H1 (cell line): ENCODE results near the gene XPO5. TPM values are rescaled to one million over a fixed set of nuclear protein-coding genes. Genes with fewer than 3 reads are reported as not detected.

Experiments
- CTCF ChIA-PET: fragments of 300-600 bp; sonication (Branson Sonifier 250); formaldehyde crosslinking; loops from one replicate; lab custom pipeline; 2021; ENCODE audit not compliant: partially characterized antibody; lab: Charles Lee
- POLR2A ChIA-PET: fragments of 300-600 bp; sonication (Branson Sonifier 250); formaldehyde crosslinking; loops from one replicate; lab custom pipeline; 2021; ENCODE audit warnings: inconsistent platforms; ENCODE audit not compliant: partially characterized antibody; lab: Charles Lee
- DNase-seq, 2 experiments: peaks; one replicate each; pipeline versions ENCODE4 v3.0.0 to v3.0.0-alpha.2; 2010 to 2022; ENCODE audit warnings: low spot score in 2 of 2, low read depth in 1 of 2, mixed read lengths in 1 of 2
- FAIRE-seq: peaks from 2 replicates; lab custom pipeline; 2011; peaks lifted over from hg19 to GRCh38; lab: Jason Lieb, UNC
- H2AFZ ChIP-seq: 2 replicates; pipeline ENCODE4 v1.8.1; 2012; ENCODE audit warnings: low read length, inconsistent platforms
- H2AK5ac ChIP-seq: 2 replicates; pipeline ENCODE4 v1.6.1; 2013; ENCODE audit warnings: low read depth, low read length
- H2BK120ac ChIP-seq: replicated peaks from 2 replicates; pipeline ENCODE3; 2013; ENCODE audit warnings: low read depth, low read length, inconsistent platforms
- H2BK12ac ChIP-seq: 2 replicates; pipeline ENCODE4 v1.6.1; 2013; ENCODE audit warnings: low read depth, low read length
- H2BK15ac ChIP-seq: 2 replicates; pipeline ENCODE4 v1.6.1; 2013; ENCODE audit warnings: low read length
- H2BK20ac ChIP-seq: 2 replicates; pipeline ENCODE4 v1.6.1; 2013; ENCODE audit warnings: low read length
- H2BK5ac ChIP-seq: 2 replicates; pipeline ENCODE4 v1.6.1; 2013; ENCODE audit warnings: low read depth, low read length
- H3K14ac ChIP-seq: 2 replicates; pipeline ENCODE4 v1.6.1; 2013; ENCODE audit warnings: inconsistent platforms; ENCODE audit not compliant: insufficient read length
- H3K18ac ChIP-seq: 2 replicates; pipeline ENCODE4 v1.6.1; 2013; ENCODE audit warnings: low read length; ENCODE audit errors: extremely low read depth
- H3K23ac ChIP-seq: 2 replicates; pipeline ENCODE4 v1.6.1; 2013; ENCODE audit warnings: inconsistent platforms; ENCODE audit not compliant: insufficient read length
- H3K23me2 ChIP-seq: 2 replicates; pipeline ENCODE4 v1.6.1; 2013; ENCODE audit warnings: low read depth, low read length
- H3K27ac ChIP-seq: 2 replicates; pipeline ENCODE4 v1.6.1; 2011; ENCODE audit warnings: low read depth, low read length, inconsistent platforms
- H3K27me3 ChIP-seq, 4 experiments: replicated peaks in 1 of 4; 1 replicate in 1 of 4; 2 replicates in 3 of 4; pipeline versions ENCODE4 v1.6.1 to v1.8.1; 2011 to 2013; ENCODE audit warnings: low read length in 3 of 4, mild to moderate bottlenecking in 3 of 4, inconsistent platforms in 2 of 4, mixed read lengths in 2 of 4, moderate library complexity in 1 of 4; ENCODE audit not compliant: control insufficient read depth in 3 of 4, insufficient read depth in 3 of 4; ENCODE audit errors: extremely low read depth in 1 of 4
- H3K36me3 ChIP-seq, 4 experiments: 2 replicates each; pipeline versions ENCODE4 v1.6.1 to v1.8.1; 2011 to 2013; ENCODE audit warnings: mild to moderate bottlenecking in 4 of 4, low read length in 3 of 4, moderate library complexity in 2 of 4, control low read depth in 1 of 4, inconsistent platforms in 1 of 4; ENCODE audit not compliant: insufficient read depth in 4 of 4, control insufficient read depth in 2 of 4
- H3K4ac ChIP-seq: replicated peaks from 2 replicates; pipeline ENCODE3; 2013; ENCODE audit warnings: low read length, low read depth, mixed read lengths, inconsistent platforms; ENCODE audit not compliant: insufficient read length
- H3K4me1 ChIP-seq, 4 experiments: replicated peaks in 1 of 4; 1 replicate in 1 of 4; 2 replicates in 3 of 4; pipeline versions ENCODE4 v1.6.1 to v1.8.1; 2011 to 2013; ENCODE audit warnings: low read length in 3 of 4, inconsistent platforms in 2 of 4, mixed read lengths in 1 of 4; ENCODE audit not compliant: insufficient read depth in 4 of 4, control insufficient read depth in 3 of 4
- H3K4me2 ChIP-seq, 2 experiments: 2 replicates each; pipeline versions ENCODE4 v1.6.1 to v1.8.1; 2011 to 2013; ENCODE audit warnings: low read depth in 2 of 2, low read length in 2 of 2, control low read depth in 1 of 2, inconsistent platforms in 1 of 2, mild to moderate bottlenecking in 1 of 2; ENCODE audit not compliant: insufficient read depth in 1 of 2
- H3K4me3 ChIP-seq, 4 experiments: fragments of 200-600, 300-600 bp in 1 of 4; sonication (generic), shearing (Covaris generic), sonication (Bioruptor Twin) in 1 of 4; 2 replicates each; pipeline versions ENCODE4 v1.5.1 to v1.8.1; 2011 to 2016; ENCODE audit warnings: low read length in 4 of 4, low read depth in 3 of 4, control low read depth in 2 of 4, inconsistent platforms in 2 of 4, mild to moderate bottlenecking in 2 of 4, mixed read lengths in 1 of 4, moderate library complexity in 1 of 4; ENCODE audit not compliant: insufficient read depth in 2 of 4; ENCODE audit errors: extremely low read depth in 1 of 4
- H3K56ac ChIP-seq: replicated peaks from 2 replicates; pipeline ENCODE3; 2013; ENCODE audit warnings: low read depth, mild to moderate bottlenecking, mixed read lengths, low read length, inconsistent platforms; ENCODE audit not compliant: insufficient read length
- H3K79me1 ChIP-seq: 2 replicates; pipeline ENCODE4 v1.6.1; 2013; ENCODE audit warnings: low read depth, low read length, control low read depth
- H3K79me2 ChIP-seq, 2 experiments: 2 replicates each; pipeline versions ENCODE4 v1.6.1 to v1.8.1; 2012 to 2013; ENCODE audit warnings: low read length in 2 of 2, mild to moderate bottlenecking in 2 of 2, inconsistent platforms in 1 of 2; ENCODE audit not compliant: insufficient read depth in 2 of 2, control insufficient read depth in 1 of 2
- H3K9ac ChIP-seq, 4 experiments: replicated peaks in 1 of 4; 1 replicate in 1 of 4; 2 replicates in 3 of 4; pipeline versions ENCODE4 v1.6.1 to v1.8.1; 2011 to 2013; ENCODE audit warnings: low read depth in 3 of 4, low read length in 3 of 4, control low read depth in 2 of 4, mild to moderate bottlenecking in 2 of 4, moderate library complexity in 2 of 4, inconsistent platforms in 1 of 4; ENCODE audit errors: extremely low read depth in 1 of 4
- H3K9me3 ChIP-seq, 2 experiments: 2 replicates each; pipeline versions ENCODE4 v1.6.1 to v1.8.1; 2012 to 2013; ENCODE audit warnings: mild to moderate bottlenecking in 2 of 2, moderate library complexity in 2 of 2, control low read depth in 1 of 2, inconsistent platforms in 1 of 2, low read depth in 1 of 2, low read length in 1 of 2, mixed read lengths in 1 of 2; ENCODE audit not compliant: insufficient read depth in 2 of 2
- H4K20me1 ChIP-seq, 2 experiments: replicated peaks in 1 of 2; 2 replicates each; pipeline versions ENCODE3 to v1.8.1; 2011 to 2013; ENCODE audit warnings: inconsistent platforms in 2 of 2, low read length in 2 of 2, mild to moderate bottlenecking in 1 of 2; ENCODE audit not compliant: insufficient read depth in 2 of 2, control insufficient read depth in 1 of 2
- H4K5ac ChIP-seq: 2 replicates; pipeline ENCODE4 v1.6.1; 2013; ENCODE audit warnings: low read length, low read depth, mixed read lengths, inconsistent platforms; ENCODE audit not compliant: insufficient read length
- H4K8ac ChIP-seq: 2 replicates; pipeline ENCODE4 v1.8.0; 2013; ENCODE audit warnings: mild to moderate bottlenecking, moderate library complexity, low read length, inconsistent platforms; ENCODE audit not compliant: insufficient read depth; ENCODE audit errors: extremely low read depth
- H4K91ac ChIP-seq: replicated peaks from 2 replicates; pipeline ENCODE3; 2013; ENCODE audit warnings: low read length, mixed read lengths, inconsistent platforms; ENCODE audit not compliant: insufficient read length
- FOSL1 ChIP-seq: IDR thresholded peaks from 2 replicates; pipeline ENCODE4 v1.6.1; 2011; ENCODE audit warnings: mild to moderate bottlenecking, low read depth, low read length, moderate library complexity; ENCODE audit not compliant: insufficient read depth
- SP2 ChIP-seq: IDR thresholded peaks from 2 replicates; pipeline ENCODE4 v1.6.1; 2012; ENCODE audit warnings: mild to moderate bottlenecking, low read length, inconsistent platforms
- WGBS, 2 experiments: shearing (Covaris generic) in 1 of 2; methylation state at CpG; one replicate each; pipeline versions ENCODE4 v1.1.6 to v1.1.7; 2013 to 2015; ENCODE audit warnings: low lambda C conversion rate in 2 of 2, mixed read lengths in 2 of 2, inconsistent platforms in 1 of 2, low coverage in 1 of 2, missing lambda C conversion rate in 1 of 2; ENCODE audit not compliant: insufficient replicate concordance in 2 of 2, insufficient coverage in 1 of 2, insufficient read length in 1 of 2; ENCODE audit errors: extremely low coverage in 1 of 2, missing lambda C conversion rate in 1 of 2; 5-methylcytosine and 5-hydroxymethylcytosine counted together
- polyA plus RNA-seq, 7 experiments: library from polyadenylated mRNA; depleted of rRNA in 3 of 7; stranded (reverse) in 5 of 7; unstranded in 2 of 7; fragments of >200 nt in 5 of 7; fragments of 200-250 nt in 2 of 7; gene quantifications; 1 replicate in 5 of 7; 2 replicates in 1 of 7; 4 replicates in 1 of 7; pipeline versions ENCODE4 v1.2.1 to v1.2.3, GENCODE V29; 2011 to 2013; ENCODE audit warnings: missing spikeins in 2 of 7, mixed read lengths in 2 of 7
- total RNA-seq: library from RNA; stranded (reverse); fragmentation: NEBNext Ultra II Directional; extraction: Animal tissue kit (Norgen Biotek cat#: 25700); gene quantifications from 2 replicates; pipeline ENCODE4 v1.2.1, GENCODE V29; 2021

XPO5 gene
- total and polyA plus RNA-seq, 2 of the 8 experiments (the other 6 are each of a cell fraction or from before 2014, with no cell fraction given), result 80.6 to 95.7 TPM

DNA sequence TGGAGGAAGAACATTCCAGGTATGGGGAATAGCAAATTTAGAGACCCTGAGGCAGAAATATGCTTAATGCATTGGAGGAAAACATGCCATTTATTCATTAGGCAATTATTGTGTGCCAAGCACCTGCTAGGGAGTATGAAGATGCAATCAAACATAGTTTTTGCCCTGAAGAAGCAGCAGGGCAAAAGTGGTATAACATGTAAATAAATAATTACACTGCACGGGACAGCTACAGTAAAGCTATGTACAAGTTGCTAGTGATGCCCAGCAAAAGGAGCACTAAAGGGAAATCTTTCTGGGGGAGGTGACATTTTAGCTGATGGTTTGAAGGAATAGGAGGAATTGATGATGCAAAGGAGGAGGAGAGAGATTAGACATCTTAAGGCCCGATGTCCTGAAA, 99.1 kb downstream of the XPO5 start:
- Histone ChIP-seq H3K14ac (no peak overlapping the region), H2AK5ac (no peak overlapping the region), H3K79me1 (peaks cover 6% of the 10 kb centered on the region; the same call in 1 of the 2 replicates), H4K8ac (no peak overlapping the region), H2BK12ac (no peak overlapping the region), H4K91ac (no peak overlapping the region), H4K20me1 (peaks cover 1 to 2% of the 10 kb centered on the region in 2 experiments), H3K23me2 (peaks cover 4% of the 10 kb centered on the region; the same call in 1 of the 2 replicates), H3K56ac (peak overlapping the region; percentile 37), H3K9ac (peak overlapping the region in 3 of 4 experiments; percentile 10 to 45 (median 14); a peak in 4 of 7 replicates), H3K79me2 (peaks cover 14 to 37% of the 10 kb centered on the region in 2 experiments), H3K4me2 (peak overlapping the region; percentile 73 to 89), H3K4me3 (peak overlapping the region; percentile 43 to 79 (median 57); a peak in 5 of 8 replicates), H2BK15ac (no peak overlapping the region), H2BK5ac (no peak overlapping the region), H3K4ac (no peak overlapping the region), H2AFZ (peak overlapping the region; percentile 93; the same call in 1 of the 2 replicates), H3K36me3 (no peaks in the 10 kb centered on the region), H3K23ac (no peak overlapping the region), H3K4me1 (peaks cover 0 to 10% (median 9%) of the 10 kb centered on the region in 4 experiments; a peak in 5 of 7 replicates), H3K27me3 (no peaks in the 10 kb centered on the region), H3K9me3 (no peaks in the 10 kb centered on the region), H4K5ac (no peak overlapping the region), H3K18ac (peak overlapping the region; percentile 66; the same call in 1 of the 2 replicates), H2BK120ac (no peak overlapping the region), H3K27ac (0 out of 2 replicates have a peak overlapping the region, but pooled peaks have one; percentile 25), H2BK20ac (no peak overlapping the region)
- DNase-seq (no peak), FAIRE-seq (no peak)
- ChIA-PET POLR2A (interaction anchor here (1.0 to 1.9 kb wide), 10 partner anchors 9 to 40 kb away, joined by 3 to 8 read pairs (median 5); partner anchors contain the start of genes POLR1C and YIPF3), CTCF (interaction anchor here (2.3 to 32.9 kb wide), 2 partner anchors 20 to 24 kb away, joined by 6 to 536 read pairs; partner anchors contain the start of gene LRRC73)
- 68% methylated on average over 2 of the region's 2 CpGs; no CpG with 5 or more reads in 1 of the 2 experiments for WGBS, 2 experiments
- no peak for TF ChIP-seq SP2
- TF ChIP-seq FOSL1, result no peak
